ENCODE results near the gene THYN1.

GRCh38 chr11:134270250-134270714 lies 17.1 kb upstream of the THYN1 start:
- no peak for TF ChIP-seq CTCF (IDR thresholded peaks at IDR 0.05)
- TF ChIP-seq POLR2A (IDR thresholded peaks at IDR 0.05): no peak

Data from testis (tissue), 2 donors.